GM10248 (cell line): ENCODE data around the gene NAT8.
A peak's percentile ranks its signal among the peaks of the same experiment; 100 is the strongest.
"Not testable (repeated sequence)": the region's sequence is repeated elsewhere in the genome, so short reads cannot be mapped to it uniquely, and the experiment has no call there.

ENCODE experiments used
- CTCF ChIA-PET: fragments of 300-600 bp; sonication (Branson Sonifier 250); formaldehyde crosslinking; extraction: SDS; loops from one replicate; lab custom pipeline; 2021; ENCODE audit warnings: antibody characterized with exemption; lab: Yijun Ruan, JAX
- POLR2A ChIA-PET: fragments of 350-650 bp; sonication (Branson Sonifier 250); formaldehyde crosslinking; extraction: SDS; loops from one replicate; lab custom pipeline; 2020; ENCODE audit warnings: antibody characterized with exemption; lab: Yijun Ruan, JAX
- DNase-seq: peaks from one replicate; pipeline ENCODE4 v3.0.0; 2012; ENCODE audit errors: extremely low spot score
- CTCF ChIP-seq: IDR thresholded peaks from 2 replicates; pipeline ENCODE4 v1.5.1; 2012; ENCODE audit warnings: mild to moderate bottlenecking, low read depth; ENCODE audit errors: extremely low read depth, missing control alignments, control extremely low read depth

The NAT8 gene

DNA sequence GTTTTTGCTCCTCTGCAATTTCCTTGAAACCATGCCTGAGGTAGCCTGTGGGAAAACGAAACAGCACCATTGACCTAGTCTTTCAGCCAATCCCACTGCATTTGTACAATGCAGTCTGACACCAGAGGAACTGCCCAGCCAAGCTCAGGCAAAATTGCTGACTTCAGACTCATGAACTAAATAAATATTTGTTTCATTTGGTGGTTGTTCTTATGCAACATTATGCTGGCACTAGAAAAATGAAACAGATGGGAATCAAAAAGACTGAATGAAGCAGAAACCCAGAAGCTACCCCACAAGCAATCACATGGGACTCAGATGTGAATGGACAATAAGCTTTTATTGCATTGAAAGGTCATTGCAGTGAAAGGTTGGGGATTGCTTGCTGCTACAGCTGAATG, 1.7 kb downstream of the NAT8 start:
- ChIA-PET POLR2A (no interaction called here), CTCF (no interaction called here)
- TF ChIP-seq CTCF, result no peak
- DNase-seq, result no peak

DNA sequence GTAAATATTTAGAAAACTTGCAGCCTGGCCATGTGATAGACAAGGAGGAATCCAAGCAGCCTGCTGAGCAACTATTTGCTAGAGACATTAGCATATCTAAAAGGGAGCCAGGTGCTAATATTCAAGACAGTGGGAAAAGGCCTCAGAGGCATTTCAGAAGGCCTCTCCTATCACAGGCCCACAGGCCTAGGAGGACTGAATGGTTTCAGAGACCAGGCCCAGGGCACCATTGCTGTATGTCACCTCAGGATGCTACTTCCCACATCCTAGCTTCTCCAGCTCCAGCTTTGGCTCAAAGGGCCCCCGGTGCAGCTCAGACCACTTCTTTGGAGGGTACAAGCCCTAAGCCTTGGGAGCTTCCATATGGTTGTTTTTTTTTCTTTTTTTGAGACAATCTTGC, 3.8 kb downstream of the NAT8 start:
- TF ChIP-seq CTCF, result no peak
- ChIA-PET POLR2A (no interaction called here), CTCF (interaction anchor here (1.0 to 1.1 kb wide), 2 partner anchors 27 to 52 kb away, joined by 3 to 4 read pairs; no protein-coding TSS in a partner anchor)
- no peak for DNase-seq

- DNase-seq, POLR2A ChIA-PET, CTCF ChIA-PET: not testable (repeated sequence)
These were observed 5.2 kb downstream of the NAT8 start for GRCh38 chr2:73636977-73637376.

GRCh38 chr2:73630662-73631266, 11.5 kb downstream of the NAT8 start:
- DNase-seq, POLR2A ChIA-PET: not testable (repeated sequence)
- CTCF ChIA-PET, result interaction anchor here (0.7 to 0.8 kb wide), 2 partner anchors 16 to 20 kb away, joined by 3 read pairs; no protein-coding TSS in a partner anchor

DNA sequence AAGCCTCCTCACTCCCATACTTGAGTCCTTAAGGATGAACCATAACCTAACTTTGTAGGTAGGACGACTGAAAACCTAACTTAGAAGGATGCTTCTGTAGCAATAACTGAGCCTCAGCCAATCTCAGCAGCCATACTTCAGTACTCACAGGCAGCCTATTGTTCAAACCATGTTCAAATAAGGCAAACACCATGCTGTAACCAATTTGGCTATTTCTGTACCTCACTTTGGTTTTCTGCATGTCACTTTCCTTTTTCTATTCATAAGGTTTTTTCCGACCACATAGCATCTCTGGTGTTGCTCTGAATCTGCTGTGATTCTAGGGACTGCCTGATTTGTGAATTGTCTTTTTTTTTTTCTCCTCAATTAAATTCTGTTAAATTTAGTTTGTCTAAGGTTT, 13.7 kb downstream of the NAT8 start:
- CTCF ChIA-PET, result interaction anchor here (2.1 kb wide), 1 partner anchor 12 kb away, joined by 7 read pairs; no protein-coding TSS in a partner anchor
- DNase-seq, POLR2A ChIA-PET: not testable (repeated sequence)

- DNase-seq, POLR2A ChIA-PET, CTCF ChIA-PET: not testable (repeated sequence)
These were observed 16.0 kb downstream of the NAT8 start for GRCh38 chr2:73626237-73626636.

DNA sequence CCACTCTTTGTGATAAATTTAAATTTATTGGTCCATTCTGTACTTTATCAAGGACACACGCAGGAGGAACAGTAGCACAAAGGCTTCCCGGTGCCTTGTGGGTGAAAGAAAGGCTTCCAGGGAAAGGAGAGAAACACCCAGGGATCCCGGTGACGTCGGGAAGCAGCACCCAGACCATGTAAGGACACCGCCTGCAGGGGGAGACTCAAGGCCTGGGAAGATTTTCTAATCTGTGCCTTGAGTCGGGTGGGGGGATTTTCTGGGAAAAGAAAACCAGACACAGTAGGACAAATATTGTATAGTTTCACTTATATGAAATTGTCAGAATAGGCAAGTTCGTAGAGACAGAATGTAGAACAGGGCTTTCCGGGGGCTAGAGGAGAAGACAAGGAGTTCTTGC, 17.6 kb downstream of the NAT8 start:
- CTCF ChIA-PET, POLR2A ChIA-PET, DNase-seq: not testable (repeated sequence)

DNA sequence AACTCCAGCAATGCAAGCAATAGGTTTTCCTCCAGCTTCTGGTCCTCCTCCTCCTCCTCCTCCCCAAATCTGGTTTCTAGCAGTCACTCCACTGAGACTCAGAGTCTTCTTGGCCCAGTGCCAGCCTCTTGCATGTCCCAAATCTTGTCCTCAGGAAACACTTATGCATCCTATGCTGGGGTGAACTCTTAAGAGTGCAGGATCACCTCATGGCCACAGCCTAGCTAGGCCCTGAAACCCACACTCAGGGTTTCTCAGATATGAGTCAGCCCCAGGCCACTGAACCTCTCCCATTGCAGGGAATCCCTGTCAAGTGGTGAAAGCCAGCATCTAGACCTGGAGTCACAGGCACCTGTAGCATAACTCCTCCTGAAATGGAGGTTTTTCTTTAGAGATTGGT, 18.2 kb downstream of the NAT8 start:
- CTCF ChIA-PET, result interaction anchor here (0.7 to 2.1 kb wide), 2 partner anchors 9 to 10 kb away, joined by 3 to 4 read pairs; no protein-coding TSS in a partner anchor
- POLR2A ChIA-PET, DNase-seq: not testable (repeated sequence)

DNA sequence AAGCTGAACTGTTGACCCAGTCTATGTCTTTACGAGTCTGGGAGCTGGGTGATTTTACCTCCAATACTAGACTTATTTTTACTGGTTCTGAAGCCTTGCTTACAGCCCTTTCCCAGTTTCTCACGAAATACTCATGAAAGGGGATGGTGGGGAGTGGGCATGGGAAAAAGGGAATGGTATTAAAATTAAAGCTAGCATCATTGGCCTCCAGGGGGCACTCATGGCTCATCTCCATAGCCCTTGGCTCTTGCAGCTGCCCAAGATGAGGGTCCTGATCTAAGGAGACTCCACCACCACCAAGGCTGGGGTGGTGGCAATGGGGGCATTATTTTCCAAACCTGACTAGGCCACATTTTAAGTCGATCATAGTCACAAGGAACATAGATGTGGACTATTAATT, 22.3 kb downstream of the NAT8 start:
- POLR2A ChIA-PET, DNase-seq: not testable (repeated sequence)
- peak; percentile 11 for TF ChIP-seq CTCF
- CTCF ChIA-PET, result interaction anchor here (0.9 to 1.6 kb wide), 3 partner anchors 9 to 15 kb away, joined by 3 read pairs; no protein-coding TSS in a partner anchor

- DNase-seq, result no peak
- CTCF ChIA-PET, result interaction anchor here (0.8 to 2.7 kb wide), 4 partner anchors 9 to 18 kb away, joined by 3 to 7 read pairs (median 4); no protein-coding TSS in a partner anchor
- no peak for TF ChIP-seq CTCF
- POLR2A ChIA-PET, result no interaction called here
These were observed 27.2 kb downstream of the NAT8 start for GRCh38 chr2:73614997-73615396.
